SU-DHL-6 (cell line): ENCODE measurements around the gene TACC3.

Experiments used
- CTCF ChIP-seq: fragments of 200-600 bp; sonication (generic); IDR thresholded peaks from one replicate; pipeline ENCODE4 v1.5.1; 2017; ENCODE audit warnings: antibody characterized with exemption, mild to moderate bottlenecking, low read length, moderate library complexity; ENCODE audit not compliant: insufficient read depth, poor library complexity, severe bottlenecking
- EZH2phosphoT487 ChIP-seq: fragments of 200-600 bp; sonication (generic), shearing (Covaris generic); conservative IDR thresholded peaks from 2 replicates; pipeline ENCODE4 v1.6.1; 2018; ENCODE audit warnings: mild to moderate bottlenecking, antibody characterized with exemption, low read length, moderate library complexity, mixed read lengths

- TF ChIP-seq CTCF (no peak), EZH2phosphoT487 (no peak)
These were observed 8.1 kb upstream of the TACC3 start for GRCh38 chr4:1713003-1713851.
